HG03575 (cell line): ENCODE data around the gene GALNT10.

Source experiments
- ATAC-seq: cut with Tn5 transposase; IDR thresholded peaks from one replicate; pipeline ENCODE4 v1.9.1; 2021; ENCODE audit not compliant: unreplicated experiment, insufficient number of reproducible peaks, low FRiP score; ENCODE audit errors: extremely low read depth

The GALNT10 gene

DNA sequence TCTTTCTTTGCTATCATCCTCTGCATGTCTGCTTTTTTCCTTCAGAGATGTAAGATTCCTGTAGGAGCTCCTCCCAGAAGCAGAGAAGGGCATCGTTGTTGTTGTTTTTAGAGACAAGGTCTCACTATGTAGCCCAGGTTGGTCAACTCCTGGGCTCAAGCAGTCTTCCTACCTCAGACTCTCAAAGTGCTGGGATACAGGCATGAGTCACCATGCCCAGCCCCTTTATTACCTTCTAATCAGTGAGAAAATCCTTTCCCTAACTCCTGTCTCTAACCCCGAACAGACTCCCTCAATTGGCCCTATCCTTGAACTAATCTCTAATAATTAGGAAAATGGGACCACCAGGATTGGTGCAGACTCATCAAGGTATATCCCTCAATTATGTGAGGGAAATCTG, 64.4 kb downstream of the GALNT10 start:
- ATAC-seq: no peak

DNA sequence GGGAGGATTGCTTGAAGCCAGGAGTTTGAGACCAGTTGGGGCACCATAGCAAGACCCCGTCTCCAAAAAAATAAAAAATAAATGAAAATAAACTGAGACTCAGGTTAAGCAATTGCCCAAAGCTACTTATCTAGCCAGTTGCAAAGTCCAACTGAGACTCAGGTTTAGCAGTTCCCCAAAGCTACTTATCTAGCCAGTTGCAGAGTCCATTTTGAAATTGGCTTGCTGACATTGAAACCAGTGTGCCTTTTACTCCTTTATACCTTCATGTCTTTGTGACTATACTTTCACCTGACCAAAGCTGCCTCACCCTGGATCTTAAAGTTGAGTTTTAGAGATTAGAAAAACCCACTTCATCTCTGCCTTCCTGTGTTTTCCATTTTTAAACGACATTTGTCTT, 66.5 kb downstream of the GALNT10 start:
- ATAC-seq: no peak

DNA sequence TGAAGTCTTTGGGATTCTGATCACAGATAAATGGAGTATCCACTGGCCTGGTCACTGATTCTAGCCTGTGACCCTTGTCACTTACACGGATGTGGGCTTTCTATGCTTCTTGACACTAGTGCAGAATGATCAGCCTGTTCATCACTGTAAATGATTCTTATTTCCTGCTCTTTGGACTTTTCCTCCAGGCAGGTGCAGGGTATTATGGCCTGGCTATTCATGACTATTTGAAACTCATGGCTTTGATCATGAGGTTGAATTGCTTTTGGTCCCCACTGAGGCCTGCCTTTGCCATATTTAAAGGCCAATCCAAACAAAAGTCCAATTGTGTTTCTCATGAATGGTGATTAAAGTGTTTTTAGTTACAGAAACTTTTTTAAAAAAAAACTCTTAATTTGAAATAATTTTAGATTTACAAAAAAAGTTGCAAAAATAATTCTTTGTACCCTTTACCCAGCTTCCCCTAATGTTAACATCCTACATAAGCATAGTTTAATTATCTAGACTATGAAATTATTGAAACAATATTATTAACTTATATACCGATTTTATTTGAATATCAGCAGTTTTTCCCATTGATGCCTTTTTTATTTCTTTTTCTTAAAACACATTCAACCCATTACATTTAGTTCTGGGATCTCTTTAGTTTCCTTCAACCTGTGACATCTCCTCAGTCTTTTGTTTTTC, 68.1 kb downstream of the GALNT10 start:
- no peak for ATAC-seq

DNA sequence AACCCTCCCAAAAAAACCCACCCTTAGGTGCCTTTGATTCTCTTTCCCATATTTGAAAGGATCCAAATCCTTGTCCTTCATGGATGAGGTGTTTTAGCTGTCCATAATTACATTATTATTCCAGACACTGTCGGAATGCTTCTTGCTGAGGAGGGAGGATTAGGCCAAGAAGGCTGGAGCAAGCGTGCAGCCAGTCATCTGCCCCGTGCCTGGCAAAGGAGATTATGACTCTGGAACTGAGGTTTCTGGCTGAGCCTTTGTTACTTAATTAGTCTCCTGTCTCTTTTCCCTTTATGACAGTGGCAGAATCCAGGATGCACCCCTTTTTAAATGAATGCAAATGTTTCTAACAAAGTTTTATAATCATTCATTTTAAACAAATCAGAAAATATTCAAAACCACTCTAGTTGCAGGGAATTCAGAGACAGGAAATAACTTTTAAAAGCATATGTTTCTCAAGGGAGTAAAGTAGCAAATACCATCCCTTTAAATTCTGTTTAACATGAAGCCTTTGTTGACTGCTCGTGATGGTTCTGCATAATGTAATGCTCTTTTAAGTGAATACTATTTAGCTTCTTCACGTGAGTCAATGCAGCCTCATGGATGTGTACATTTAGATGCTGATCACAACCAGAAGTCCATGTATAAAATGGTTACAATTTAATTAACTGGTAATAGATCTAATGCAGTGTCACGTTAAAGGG, 69.8 kb downstream of the GALNT10 start:
- ATAC-seq: no peak

DNA sequence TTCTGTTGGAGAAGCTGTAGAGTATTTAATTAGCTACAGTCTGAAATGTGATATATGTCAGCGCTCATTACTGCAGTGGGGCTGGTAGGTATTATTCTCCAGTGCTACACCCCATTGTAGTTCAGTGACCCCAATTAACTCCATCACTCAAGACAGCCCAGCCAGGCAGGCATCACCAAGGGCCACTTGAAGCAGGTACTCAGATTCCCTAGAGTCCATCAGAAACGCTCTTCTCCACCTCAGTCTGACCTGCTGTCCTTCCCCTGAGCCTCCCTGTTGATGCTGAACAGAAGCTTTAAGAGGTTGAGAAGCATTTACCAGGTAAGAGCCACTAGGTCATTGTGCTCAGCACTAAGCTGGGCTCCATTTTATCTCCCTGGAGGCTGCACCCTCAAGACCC, 71.8 kb downstream of the GALNT10 start:
- no peak for ATAC-seq

DNA sequence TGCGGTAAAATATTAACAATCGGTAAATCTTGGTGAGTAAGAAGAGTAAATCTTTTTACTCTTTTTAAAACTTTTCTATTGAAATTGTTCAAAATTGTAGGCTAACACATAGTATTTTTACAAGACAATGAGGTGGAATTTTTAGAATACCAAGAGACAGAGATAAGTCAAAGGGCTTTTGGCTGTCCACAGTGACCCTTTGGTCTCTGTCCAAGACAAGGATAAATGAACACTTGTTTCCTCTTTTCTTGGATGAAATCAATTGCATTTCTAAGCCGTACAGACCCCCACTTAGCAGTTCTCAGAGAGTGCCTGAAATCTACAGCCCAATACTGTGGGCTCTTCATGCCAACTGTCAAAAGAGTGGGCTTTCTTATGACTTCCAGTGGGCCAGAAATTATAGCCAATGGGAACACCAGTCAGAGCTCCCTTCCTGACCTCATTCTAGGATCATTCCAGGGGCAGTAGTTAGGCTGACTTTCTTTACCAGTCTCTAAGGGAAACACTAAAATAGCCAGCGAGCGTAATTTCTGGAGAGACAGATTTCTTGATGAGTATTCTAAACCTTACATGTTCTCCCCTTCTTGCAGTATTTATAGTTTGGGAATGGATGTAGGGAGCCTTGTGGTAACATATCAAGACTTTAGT, 74.1 kb downstream of the GALNT10 start:
- no peak for ATAC-seq

DNA sequence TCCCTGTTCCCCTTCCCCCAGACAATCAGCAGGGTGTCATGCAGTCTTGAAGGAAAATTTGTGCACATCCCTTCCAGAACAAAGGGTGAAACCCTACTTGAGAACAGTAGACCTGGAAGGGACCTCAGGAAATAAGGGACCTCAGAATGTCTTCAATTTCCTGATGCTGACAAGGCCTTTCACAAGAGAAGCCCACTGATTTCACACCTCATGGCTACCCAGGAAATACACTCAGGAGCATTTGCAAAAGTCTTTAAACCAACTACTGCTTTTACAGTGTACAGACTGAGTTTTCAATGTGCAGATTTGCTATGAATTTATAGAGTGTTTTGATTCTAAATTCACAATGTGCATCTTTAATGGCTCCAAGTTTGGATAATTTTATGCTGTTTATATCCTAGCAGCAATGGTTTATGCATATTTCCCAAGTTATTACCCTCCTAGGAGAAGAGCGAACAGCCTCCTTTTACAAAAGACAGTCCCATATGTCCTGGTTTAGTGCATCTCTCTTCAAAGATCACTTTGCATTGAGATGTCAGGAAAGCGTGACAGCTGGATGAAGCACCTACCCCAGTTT, 74.8 kb downstream of the GALNT10 start:
- ATAC-seq: no peak

DNA sequence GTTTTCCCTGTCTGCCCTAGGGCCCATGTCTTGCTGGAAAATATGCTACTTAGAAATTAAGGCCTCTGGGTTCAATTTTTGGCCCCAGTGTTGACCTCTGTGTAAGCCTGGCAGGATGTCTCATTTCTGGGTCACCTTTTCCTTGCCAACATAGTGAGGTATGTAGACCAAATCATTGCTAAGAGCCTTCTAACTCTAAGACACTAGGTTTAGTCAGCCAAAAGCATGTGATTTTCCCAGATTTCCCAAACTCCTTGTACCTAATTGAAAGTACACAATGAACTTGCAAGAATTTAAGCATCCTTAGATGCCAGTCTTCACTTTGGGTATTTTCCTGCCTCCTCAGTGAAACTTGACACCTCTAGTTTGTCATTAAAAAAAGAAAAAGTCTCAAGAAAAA, 77.0 kb downstream of the GALNT10 start:
- ATAC-seq: no peak

DNA sequence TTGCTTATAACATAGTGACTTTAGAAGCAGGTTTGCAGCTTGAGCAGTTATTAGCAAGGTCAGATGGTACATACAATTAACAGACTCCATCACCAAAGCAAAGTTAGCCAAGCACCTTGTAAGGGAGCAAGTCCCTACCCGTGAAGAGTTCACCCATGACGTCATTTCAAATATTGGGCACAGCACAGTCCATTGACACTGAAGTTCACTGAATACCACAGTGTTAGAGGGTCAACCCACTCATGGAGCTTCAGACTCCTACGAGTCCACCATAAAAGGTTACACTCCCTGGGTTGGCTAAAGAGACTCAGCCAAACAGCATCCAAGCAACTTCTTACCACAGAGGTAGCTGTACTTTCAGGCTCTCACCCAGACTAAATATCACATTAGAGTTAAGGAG, 77.5 kb downstream of the GALNT10 start:
- no peak for ATAC-seq

DNA sequence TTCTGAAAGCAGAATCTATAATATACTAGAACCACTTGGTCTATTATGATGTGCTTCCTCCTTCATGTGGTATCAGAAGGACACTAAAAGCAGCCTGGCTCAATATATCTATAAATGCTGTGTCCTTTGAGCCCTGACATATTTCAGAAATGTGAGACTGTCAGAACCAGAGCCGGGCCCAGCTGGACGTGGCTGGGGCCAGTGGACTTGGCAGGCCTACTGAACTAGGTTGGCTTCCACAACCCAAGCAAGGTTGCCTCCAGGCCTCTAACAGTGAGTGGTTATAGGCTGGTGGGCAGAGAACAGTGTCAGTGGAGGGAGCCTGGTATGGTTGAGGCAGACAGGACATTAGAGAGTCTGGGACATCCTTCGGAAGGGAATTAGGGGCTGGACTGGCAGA, 78.9 kb downstream of the GALNT10 start:
- ATAC-seq: no peak

DNA sequence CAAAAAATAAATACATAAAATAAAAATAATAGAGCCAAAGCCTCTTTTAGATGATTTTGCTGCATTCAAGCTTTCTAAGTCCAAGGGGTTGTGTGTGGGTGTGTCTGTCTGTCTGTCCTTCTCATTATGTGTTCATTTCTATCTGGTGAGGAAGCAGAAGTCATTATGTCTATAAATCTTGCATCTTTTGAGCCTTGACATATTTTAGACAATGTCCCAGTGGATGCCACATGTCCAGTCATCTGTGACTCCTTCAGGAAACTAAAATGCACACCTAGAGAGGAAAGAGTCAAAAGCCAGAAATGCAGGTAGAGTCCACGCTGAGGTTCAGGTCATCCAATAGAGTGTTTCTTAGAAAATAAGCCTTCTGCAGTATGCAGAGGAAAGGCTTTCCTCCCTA, 80.9 kb downstream of the GALNT10 start:
- ATAC-seq: no peak

DNA sequence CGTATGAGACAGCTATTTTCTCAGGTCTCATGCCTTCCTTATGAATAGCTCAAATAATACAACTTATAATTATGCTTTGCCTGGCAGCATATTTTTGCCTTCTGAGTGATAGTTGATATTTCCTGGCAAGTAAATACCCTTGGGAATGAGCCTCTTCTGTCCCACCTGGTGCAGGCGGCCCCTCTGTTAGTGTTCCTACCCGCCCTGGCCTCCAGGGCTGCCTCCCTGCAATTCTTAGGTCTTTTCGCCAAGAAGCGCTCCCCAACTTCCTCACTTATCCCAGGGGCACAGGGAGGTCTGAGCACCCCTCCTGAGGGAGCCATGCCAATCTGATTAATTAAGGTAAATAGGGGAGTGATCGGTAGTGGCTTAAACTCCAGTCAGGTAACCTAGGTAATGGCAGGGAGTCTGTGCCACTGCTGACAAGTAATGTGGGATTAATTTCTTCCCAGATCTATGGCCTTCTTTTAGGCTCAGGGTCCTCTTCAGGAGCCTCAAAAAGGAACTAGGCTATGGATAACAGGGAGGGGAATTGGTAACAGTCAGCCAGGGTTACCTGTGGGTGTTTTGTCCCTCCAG, 81.5 kb downstream of the GALNT10 start:
- ATAC-seq: no peak

DNA sequence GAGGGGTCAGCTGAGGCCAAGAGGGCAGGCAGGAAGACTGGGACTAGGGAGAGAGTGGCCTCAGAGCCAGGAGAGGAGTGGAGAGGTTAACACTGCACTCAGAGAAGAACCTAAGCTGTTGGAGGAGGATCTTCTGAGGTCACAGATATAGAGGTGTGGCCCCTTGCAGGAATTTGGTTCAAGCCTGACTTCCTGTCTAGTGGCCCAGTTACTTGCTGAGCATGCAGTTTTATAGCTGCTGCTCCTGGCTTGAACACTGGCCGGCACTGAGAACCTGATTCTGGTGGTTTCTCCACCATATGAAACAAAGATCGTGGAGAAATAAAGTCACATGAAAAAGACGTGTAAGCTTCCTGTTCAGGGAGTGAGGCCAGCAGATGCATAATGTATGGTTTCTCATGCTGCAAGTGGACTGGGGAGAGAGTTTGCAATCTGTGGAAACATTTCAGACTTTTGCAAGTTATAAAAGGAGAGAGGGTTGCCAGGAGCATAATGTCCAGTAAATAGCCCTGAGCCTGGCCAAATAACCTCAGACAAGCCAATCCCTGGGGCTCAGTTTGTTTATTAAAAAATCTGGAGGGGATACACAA, 82.6 kb downstream of the GALNT10 start:
- no peak for ATAC-seq

DNA sequence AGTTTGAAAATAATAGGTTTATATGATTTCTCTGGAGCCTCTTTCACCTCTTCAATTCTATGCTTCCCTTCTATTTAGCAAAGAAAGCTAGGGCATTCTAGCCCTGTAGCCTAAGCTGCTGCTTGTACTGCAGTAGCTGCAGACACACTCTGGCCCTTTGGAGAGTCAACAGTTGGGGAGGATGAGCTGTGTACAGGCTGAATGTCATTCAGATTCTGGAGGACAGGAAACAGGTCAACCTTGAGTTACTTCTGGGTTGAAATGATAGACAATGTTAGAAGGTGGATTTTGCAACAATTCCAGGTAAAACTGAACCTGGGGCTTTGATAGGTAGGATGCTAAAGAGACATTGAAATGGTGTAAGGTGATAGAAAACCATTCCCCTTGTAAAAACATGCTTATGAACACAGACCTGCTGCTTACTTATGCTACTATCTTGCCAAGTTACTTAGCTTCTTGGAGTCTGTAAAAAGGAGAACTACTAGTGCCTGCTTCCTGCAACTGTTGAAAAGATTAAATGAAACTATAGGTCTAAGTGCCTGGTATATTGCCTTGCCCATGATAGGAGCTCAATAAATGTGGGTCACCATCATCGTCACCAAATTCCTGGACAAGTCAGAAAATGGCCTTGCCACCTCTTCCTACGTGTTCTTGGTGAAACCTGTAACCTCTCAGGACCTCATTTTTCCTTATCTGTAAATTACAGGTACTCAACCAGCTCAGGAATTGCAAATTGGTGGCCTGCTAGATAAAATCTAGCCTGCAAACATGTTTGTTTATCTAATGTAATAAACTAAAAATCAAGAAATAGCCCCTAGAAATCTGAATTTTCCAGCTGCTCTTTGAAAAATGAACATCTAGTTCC, 83.7 kb downstream of the GALNT10 start:
- no peak for ATAC-seq

DNA sequence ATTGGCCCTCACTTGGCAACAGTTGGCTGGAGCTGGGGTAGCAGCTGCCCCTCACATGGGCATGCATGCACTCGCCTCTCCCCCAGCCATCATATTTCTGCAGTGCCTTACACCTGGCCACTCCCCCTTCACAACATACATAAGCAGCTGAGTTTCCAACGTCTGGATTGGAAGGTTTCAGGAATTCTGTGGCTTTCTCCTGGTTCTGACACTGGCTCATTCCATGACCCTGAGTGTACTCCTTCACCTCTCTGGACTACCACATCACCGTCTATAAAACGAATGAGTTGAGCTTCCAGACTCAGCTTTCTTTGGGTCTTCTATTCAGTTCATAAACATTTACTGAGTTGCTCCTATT, 84.3 kb downstream of the GALNT10 start:
- no peak for ATAC-seq

DNA sequence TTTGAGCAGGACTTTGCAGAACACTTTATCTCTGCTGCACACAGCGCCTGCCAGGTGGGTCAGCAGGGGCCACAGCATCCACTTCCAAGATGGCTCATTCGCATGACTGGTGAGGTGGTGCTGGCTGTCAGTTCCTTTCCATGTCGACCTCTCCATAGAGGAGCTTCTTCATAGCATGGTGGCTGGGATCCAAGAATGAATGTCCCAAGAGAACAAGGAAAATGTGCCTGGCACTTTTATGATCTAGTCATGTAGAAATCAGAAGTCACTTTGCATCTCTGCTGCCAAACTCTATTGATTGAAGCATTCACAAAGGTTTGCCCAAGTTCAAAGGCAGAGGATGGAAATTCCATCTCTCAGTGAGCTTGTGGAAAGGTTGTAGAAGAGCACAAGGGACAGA, 85.0 kb downstream of the GALNT10 start:
- ATAC-seq: no peak

DNA sequence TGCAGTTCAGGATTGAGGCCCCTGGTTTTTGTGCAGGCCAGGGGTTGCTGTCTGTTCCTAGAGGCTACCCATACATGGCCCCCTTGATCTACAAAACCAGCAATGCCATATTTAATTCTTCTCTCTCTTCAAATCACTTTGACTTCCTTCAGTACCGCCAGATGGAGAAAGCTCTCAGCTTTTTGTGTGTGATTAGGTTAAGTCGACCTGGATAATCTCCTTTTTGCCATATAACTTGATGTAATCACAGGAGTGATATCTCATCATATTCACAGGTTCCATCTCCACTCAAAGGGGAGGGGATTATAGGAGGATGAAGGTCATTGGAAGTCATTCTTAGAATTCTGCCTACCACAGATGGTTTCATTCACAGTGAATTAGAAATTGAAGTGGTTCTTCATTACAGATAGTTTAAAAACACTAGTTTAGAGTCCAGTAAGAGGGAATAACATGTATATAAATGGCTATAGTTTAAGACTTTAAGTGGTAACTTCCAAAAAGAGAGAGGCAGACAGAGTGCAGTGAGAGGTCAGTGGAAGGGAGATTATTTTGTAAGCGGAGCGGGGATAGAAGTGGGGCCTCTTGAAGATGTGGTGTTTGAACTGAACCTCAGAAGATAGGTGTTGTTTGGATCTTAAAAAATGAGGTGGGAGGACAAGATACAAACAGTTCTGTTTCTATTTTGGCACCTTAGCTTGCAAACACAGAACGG, 85.9 kb downstream of the GALNT10 start:
- no peak for ATAC-seq

DNA sequence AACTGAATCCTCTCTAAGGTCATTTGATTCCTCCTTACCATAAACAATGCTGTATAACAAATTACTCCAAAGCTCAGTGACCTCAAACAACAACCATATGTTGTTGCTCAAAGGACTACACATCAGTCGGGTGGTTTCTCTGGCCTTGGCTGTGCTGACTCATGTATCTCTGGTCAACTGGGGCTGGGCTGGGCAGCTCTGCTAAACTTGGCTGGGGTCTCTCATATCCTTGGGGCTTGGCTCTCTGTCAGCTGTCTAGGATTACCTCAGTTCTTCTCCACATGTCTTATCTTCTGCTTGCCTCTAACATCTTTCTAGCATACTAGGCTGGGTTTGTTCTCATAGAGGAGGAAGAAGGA, 86.4 kb downstream of the GALNT10 start:
- ATAC-seq: no peak
